Measurements from ENCODE around the gene SMAD7.

SMAD7 gene

DNA sequence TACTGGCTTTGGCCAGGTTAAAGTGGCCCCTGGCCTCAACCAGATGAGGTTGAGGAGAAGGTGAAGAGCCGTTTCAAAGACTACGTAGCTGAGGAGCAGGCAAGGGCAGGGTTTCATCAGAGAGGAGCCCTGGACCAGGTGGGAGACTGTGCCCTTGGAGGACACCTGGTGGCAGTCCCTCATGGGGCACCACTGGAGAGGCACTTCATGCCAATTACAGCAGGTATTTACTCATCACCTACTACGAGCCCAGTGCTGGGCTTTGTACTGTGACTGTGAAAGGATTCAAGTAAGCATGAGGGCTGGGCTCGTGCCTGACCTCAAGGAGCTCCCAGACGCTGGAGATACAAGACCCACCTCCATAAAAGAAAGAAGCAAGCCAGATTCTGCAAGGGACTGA, 37.6 kb downstream of the SMAD7 start:
- Histone ChIP-seq H3K4me2 (ENCODE audit: low read length) (no peak overlapping the region), H3K4me3 (ENCODE audit: low read length) (no peak overlapping the region), H3K27me3 (ENCODE audit: control insufficient read depth, insufficient read depth, low read length) (no peaks in the 10 kb centered on the region), H3K9ac (ENCODE audit: low read depth, low read length) (no peak overlapping the region), H3K9me3 (replicated peaks; ENCODE audit: low read length) (no peaks in the 10 kb centered on the region), H3K4me1 (ENCODE audit: control insufficient read depth, insufficient read depth, low read length) (peaks cover 4% of the 10 kb centered on the region), H3K36me3 (ENCODE audit: insufficient read depth, low read length) (no peaks in the 10 kb centered on the region)

DNA sequence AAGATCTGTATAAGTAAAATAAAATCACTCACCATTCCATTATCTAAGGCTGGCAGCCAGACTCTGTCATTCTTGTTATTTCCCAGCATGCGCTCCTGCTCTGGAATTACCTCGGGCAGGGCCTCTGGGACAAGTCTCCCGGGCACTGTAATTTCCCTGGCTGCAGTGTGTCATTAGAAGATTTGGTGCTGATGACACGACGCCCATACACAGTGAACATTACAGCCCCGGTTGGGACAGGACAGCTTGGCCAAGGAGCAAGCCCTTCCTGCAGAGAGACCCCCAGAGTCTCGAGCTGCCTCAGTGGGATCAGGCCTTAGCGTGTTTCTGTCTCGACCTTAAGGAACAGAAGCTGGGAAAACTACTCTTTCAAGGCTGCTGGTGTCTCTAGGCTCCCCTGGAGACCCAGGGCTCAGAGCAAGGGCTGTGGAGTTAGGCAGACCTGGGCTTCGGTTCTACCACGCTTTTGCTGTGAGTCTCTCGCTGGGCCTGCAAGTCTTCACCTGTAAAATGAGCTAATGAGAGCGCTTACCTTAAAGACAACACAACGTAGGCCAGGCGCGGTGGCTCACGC, 39.7 kb downstream of the SMAD7 start:
- Histone ChIP-seq H3K9ac (ENCODE audit: low read depth, low read length) (no peak overlapping the region), H3K4me2 (ENCODE audit: low read length) (no peak overlapping the region), H3K4me1 (ENCODE audit: control insufficient read depth, insufficient read depth, low read length) (peaks cover under 1% of the 10 kb centered on the region), H3K9me3 (replicated peaks; ENCODE audit: low read length) (no peaks in the 10 kb centered on the region), H3K36me3 (ENCODE audit: insufficient read depth, low read length) (no peaks in the 10 kb centered on the region), H3K27me3 (ENCODE audit: control insufficient read depth, insufficient read depth, low read length) (no peaks in the 10 kb centered on the region), H3K4me3 (ENCODE audit: low read length) (no peak overlapping the region)

GRCh38 chr18:48909721-48910120, 41.0 kb downstream of the SMAD7 start:
- Histone ChIP-seq H3K27me3 (ENCODE audit: control insufficient read depth, insufficient read depth, low read length) (no peaks in the 10 kb centered on the region), H3K9ac (ENCODE audit: low read depth, low read length) (no peak overlapping the region), H3K4me2 (ENCODE audit: low read length) (no peak overlapping the region), H3K4me3 (ENCODE audit: low read length) (no peak overlapping the region), H3K36me3 (ENCODE audit: insufficient read depth, low read length) (no peaks in the 10 kb centered on the region), H3K9me3 (replicated peaks; ENCODE audit: low read length) (peaks cover 6% of the 10 kb centered on the region), H3K4me1 (ENCODE audit: control insufficient read depth, insufficient read depth, low read length) (peaks cover 10% of the 10 kb centered on the region)

DNA sequence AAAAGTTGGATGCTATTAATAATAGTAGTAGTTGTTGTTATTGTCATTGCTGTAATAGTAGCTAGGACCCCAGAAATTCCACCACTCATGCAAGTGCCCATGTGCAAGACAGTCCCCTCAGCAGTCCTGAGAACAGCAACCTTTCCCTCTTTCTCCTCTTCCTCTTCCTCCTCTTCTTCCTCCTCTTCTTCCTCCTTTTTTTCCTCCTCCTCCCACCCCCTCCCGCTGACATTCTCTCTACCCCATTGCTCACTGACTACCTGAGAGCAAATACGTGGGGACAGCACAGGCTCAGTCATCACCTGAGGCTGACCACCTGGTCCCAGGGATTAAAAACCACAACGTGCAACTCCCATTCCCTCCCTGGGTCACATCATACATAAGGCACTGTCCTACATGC, 41.8 kb downstream of the SMAD7 start:
- Histone ChIP-seq H3K4me1 (ENCODE audit: control insufficient read depth, insufficient read depth, low read length) (peaks cover 18% of the 10 kb centered on the region), H3K4me3 (ENCODE audit: low read length) (no peak overlapping the region)

GRCh38 chr18:48905513-48905912, 45.3 kb downstream of the SMAD7 start:
- Histone ChIP-seq H3K9me3 (replicated peaks; ENCODE audit: low read length) (peaks cover 9% of the 10 kb centered on the region), H3K4me3 (ENCODE audit: low read length) (no peak overlapping the region), H3K9ac (ENCODE audit: low read depth, low read length) (no peak overlapping the region), H3K4me1 (ENCODE audit: control insufficient read depth, insufficient read depth, low read length) (peaks cover 46% of the 10 kb centered on the region), H3K4me2 (ENCODE audit: low read length) (no peak overlapping the region), H3K27me3 (ENCODE audit: control insufficient read depth, insufficient read depth, low read length) (no peaks in the 10 kb centered on the region), H3K36me3 (ENCODE audit: insufficient read depth, low read length) (no peaks in the 10 kb centered on the region)

More for the DNA sequence above, 41.8 kb downstream of the SMAD7 start:
- H3K9ac ChIP-seq (ENCODE audit: low read depth, low read length): no peak overlapping the region
- no peak overlapping the region for H3K4me2 ChIP-seq (ENCODE audit: low read length)
- no peaks in the 10 kb centered on the region for H3K36me3 ChIP-seq (ENCODE audit: insufficient read depth, low read length)
- H3K27me3 ChIP-seq (ENCODE audit: control insufficient read depth, insufficient read depth, low read length): no peaks in the 10 kb centered on the region
- H3K9me3 ChIP-seq (replicated peaks; ENCODE audit: low read length): peaks cover 9% of the 10 kb centered on the region

DNA sequence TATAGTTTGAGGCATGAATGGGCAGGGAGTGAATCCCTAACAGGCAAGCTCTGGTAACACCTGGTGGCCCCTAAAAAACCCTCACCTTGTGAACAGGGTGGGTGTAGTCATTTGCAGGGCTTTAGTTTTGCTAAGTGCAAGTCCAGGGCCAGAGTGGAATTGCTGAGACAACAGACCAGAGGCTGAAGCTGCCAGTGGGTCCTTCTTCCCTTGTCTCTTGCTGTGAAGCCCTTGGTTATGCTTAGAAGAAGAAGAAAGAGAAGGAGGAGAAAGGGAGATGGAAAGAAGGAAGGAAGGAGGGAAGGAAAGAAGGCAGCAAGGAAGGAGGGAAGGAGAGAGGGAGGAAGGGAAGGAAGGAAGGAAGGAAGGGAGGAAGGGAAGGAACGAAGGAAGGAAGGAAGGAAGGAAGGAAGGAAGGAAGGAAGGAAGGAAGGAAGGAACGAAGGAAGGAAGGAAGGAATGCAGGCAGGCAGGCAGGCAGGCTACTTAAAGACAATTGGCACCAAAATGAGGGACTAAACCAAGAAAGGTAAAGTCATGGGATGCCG, 45.8 kb downstream of the SMAD7 start:
- Histone ChIP-seq H3K9me3 (replicated peaks; ENCODE audit: low read length) (peaks cover 9% of the 10 kb centered on the region), H3K36me3 (ENCODE audit: insufficient read depth, low read length) (no peaks in the 10 kb centered on the region), H3K9ac (ENCODE audit: low read depth, low read length) (no peak overlapping the region), H3K4me2 (ENCODE audit: low read length) (no peak overlapping the region), H3K4me3 (ENCODE audit: low read length) (no peak overlapping the region), H3K27me3 (ENCODE audit: control insufficient read depth, insufficient read depth, low read length) (no peaks in the 10 kb centered on the region), H3K4me1 (ENCODE audit: control insufficient read depth, insufficient read depth, low read length) (peaks cover 46% of the 10 kb centered on the region)

DNA sequence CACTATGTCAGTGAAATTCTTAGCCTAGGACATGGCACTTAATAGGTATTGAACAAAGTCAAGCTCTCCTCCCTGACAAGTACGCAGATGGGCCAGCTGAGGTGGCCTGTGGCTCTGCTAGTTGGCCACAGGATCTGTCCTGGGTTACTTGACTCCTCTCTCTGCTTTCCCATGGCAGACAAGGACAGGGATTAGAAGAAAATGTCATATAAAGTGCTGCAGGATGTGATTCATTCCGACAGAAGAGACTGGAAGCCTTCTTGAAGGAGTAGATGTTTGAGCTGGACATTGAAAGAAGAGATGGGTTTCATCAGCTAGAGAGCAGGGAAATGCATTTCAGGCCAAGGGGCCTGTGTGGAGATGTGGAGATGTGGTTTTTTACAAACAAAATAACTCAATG, 46.7 kb downstream of the SMAD7 start:
- H3K36me3 ChIP-seq (ENCODE audit: insufficient read depth, low read length): no peaks in the 10 kb centered on the region
- no peaks in the 10 kb centered on the region for H3K27me3 ChIP-seq (ENCODE audit: control insufficient read depth, insufficient read depth, low read length)
- no peak overlapping the region for H3K4me2 ChIP-seq (ENCODE audit: low read length)
- H3K4me3 ChIP-seq (ENCODE audit: low read length): no peak overlapping the region
- H3K9me3 ChIP-seq (replicated peaks; ENCODE audit: low read length): peaks cover 9% of the 10 kb centered on the region
- no peak overlapping the region for H3K9ac ChIP-seq (ENCODE audit: low read depth, low read length)
- peaks cover 46% of the 10 kb centered on the region for H3K4me1 ChIP-seq (ENCODE audit: control insufficient read depth, insufficient read depth, low read length)

DNA sequence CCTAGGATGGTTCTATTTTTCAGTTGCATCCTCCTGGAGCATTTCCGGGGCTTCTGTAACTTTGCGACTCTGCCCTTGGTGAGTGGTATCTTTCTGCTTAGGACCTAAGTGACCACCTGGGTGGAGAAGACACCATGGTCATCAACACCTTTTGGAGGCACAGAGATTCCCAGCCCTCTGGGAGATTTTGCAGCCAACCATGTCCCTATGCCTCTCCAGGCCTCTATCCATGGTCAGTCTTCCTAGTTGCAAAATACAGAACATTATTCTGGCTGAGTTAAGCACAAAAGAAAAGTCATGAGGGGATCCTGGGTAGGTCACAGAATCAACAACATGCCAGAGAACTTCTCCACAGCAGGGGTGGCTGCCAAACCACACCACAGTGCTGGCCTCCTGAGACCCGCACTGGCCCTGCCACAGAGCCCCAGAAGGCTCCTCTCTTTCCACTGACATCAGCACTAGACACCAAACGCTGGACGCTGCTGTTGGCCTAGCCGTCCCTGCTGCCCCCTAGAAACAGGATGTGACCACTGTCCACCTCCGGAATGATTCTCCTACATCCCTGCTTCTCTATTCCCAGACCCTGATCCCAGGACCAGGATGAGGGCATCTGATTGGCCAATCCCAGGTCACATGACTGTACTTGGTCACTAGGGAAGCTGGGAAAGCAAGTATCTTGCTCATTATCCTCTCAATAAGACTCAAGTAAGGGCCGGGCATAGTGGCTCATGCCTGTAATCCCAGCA, 47.7 kb downstream of the SMAD7 start:
- H3K27me3 ChIP-seq (ENCODE audit: control insufficient read depth, insufficient read depth, low read length): no peaks in the 10 kb centered on the region
- H3K36me3 ChIP-seq (ENCODE audit: insufficient read depth, low read length): no peaks in the 10 kb centered on the region
- peak overlapping the region; percentile 57 for H3K4me2 ChIP-seq (ENCODE audit: low read length)
- peak overlapping the region; percentile 47 for H3K4me3 ChIP-seq (ENCODE audit: low read length)
- H3K4me1 ChIP-seq (ENCODE audit: control insufficient read depth, insufficient read depth, low read length): peaks cover 46% of the 10 kb centered on the region
- peak overlapping the region; percentile 83 for H3K9ac ChIP-seq (ENCODE audit: low read depth, low read length)
- H3K9me3 ChIP-seq (replicated peaks; ENCODE audit: low read length): peaks cover 9% of the 10 kb centered on the region

DNA sequence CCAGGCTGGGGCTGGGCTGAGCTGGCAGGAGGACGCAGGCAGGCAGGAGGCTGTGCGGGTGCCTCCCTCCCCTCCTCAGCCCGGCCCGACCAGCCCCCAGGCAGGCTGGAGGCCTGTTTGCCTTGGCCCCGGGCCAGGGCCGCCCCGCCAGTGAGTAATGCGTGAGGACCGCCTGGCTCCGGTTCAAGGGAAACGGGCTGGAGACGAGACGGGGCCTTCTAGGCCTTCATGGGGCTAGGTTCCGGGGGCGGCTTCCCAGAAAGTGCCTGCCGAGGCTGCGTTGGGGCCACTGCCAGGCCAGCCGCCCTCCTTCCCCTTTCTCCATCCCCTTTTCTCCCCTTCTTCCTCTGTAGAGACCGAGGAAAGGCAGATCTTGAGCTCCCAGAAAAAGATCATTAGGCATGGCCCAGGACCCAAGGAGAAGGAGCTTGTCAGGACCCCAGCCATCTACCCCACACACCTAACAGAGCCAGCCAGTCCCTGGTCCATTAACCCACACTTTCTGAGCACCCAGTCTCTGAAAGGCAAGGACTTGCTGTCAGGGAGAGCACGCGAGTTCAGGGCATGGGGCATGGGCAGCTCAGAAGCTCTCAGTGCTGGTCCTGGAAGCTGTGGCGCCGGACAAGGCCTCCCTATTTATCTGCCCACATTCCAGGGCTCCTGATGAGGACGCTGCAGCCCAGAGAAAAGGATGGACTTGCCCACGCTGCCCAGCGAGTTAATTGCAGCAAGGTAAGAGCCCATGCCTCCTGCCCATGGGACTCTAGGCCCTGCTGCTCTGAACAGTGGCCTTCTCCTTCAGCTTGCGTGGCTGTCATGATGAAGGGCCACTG, 48.5 kb downstream of the SMAD7 start:
- H3K4me1 ChIP-seq (ENCODE audit: control insufficient read depth, insufficient read depth, low read length): peaks cover 46% of the 10 kb centered on the region
- H3K9ac ChIP-seq (ENCODE audit: low read depth, low read length): peak overlapping the region; percentile 83
- no peaks in the 10 kb centered on the region for H3K36me3 ChIP-seq (ENCODE audit: insufficient read depth, low read length)
- H3K4me2 ChIP-seq (ENCODE audit: low read length): peak overlapping the region; percentile 57
- H3K4me3 ChIP-seq (ENCODE audit: low read length): peak overlapping the region; percentile 47
- H3K27me3 ChIP-seq (ENCODE audit: control insufficient read depth, insufficient read depth, low read length): no peaks in the 10 kb centered on the region
- H3K9me3 ChIP-seq (replicated peaks; ENCODE audit: low read length): peaks cover 9% of the 10 kb centered on the region

DNA sequence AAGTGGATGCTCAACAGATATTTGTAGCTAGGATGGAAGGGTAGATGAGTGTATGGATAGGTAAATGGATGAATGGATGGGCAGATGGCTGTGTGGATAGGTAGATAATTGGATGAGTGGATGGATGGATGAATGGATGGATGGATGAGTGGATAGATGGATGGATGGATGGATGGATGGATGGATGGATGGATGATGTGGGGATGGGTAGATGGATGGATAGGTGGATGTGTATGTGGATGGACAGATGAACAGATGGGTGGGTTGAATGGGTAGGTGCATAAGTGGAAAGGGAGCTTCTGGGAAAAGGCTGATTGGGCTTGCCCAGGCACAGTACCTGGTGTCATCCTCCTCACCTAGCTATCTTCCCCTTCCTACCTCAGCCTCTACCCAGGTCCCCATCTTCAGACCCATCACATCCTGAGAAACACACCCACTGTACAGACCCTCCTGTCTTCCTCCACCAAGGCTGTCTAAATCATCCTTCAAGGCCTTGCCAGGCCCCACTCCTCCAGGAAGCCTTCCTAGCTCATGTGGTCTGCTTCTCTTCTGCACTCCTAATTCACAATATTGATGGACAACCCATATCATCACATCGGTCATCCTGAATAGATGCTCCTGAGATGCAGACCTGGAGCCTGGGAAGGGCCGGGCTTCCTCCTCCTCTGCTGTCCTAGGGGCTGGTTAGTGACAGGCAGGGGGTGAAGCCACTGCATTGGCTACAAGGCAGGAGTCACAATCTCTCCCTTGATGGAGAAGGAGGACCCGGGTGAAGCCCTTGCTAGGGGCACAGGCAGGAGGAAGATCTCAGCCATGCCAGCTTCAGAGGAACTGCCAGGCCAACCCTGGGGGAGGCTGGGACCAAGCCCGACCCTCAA, 49.4 kb downstream of the SMAD7 start:
- no peak overlapping the region for H3K4me3 ChIP-seq (ENCODE audit: low read length)
- peaks cover 9% of the 10 kb centered on the region for H3K9me3 ChIP-seq (replicated peaks; ENCODE audit: low read length)

DNA sequence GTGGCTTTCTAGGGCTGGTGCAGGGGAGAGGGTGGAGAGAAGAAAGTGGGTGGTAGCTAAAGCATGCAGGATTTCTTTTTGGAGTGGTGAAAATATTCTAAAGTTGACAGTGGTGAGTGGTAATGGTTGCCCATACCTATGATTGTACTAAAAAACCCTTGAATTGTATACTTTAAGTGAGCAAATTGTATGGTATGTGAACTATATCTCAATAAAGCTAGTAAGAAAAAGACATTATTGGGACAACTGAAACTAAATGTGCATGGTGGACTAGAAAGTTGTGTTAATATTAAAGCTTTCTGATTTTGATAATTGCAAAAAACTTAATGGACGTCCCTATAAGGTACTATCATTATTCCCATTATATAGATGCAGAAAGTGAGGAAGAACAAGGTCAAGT, 50.3 kb downstream of the SMAD7 start:
- H3K9me3 ChIP-seq (replicated peaks; ENCODE audit: low read length): peaks cover 9% of the 10 kb centered on the region
- H3K4me3 ChIP-seq (ENCODE audit: low read length): no peak overlapping the region
- no peaks in the 10 kb centered on the region for H3K27me3 ChIP-seq (ENCODE audit: control insufficient read depth, insufficient read depth, low read length)
- H3K4me2 ChIP-seq (ENCODE audit: low read length): no peak overlapping the region
- H3K9ac ChIP-seq (ENCODE audit: low read depth, low read length): no peak overlapping the region
- H3K36me3 ChIP-seq (ENCODE audit: insufficient read depth, low read length): no peaks in the 10 kb centered on the region
- peaks cover 50% of the 10 kb centered on the region for H3K4me1 ChIP-seq (ENCODE audit: control insufficient read depth, insufficient read depth, low read length)

More for the DNA sequence above, 49.4 kb downstream of the SMAD7 start:
- Histone ChIP-seq H3K4me1 (ENCODE audit: control insufficient read depth, insufficient read depth, low read length) (peaks cover 54% of the 10 kb centered on the region), H3K4me2 (ENCODE audit: low read length) (peak overlapping the region; percentile 52), H3K27me3 (ENCODE audit: control insufficient read depth, insufficient read depth, low read length) (no peaks in the 10 kb centered on the region), H3K9ac (ENCODE audit: low read depth, low read length) (peak overlapping the region; percentile 83), H3K36me3 (ENCODE audit: insufficient read depth, low read length) (no peaks in the 10 kb centered on the region)

Data from skeletal muscle satellite cell (primary cell).